Neuronal stem cell (in vitro differentiated cells): ENCODE measurements around the gene ASPG.

Source experiments
- DNase-seq: peaks from one replicate; pipeline ENCODE4 v3.0.0-alpha.2; 2013; ENCODE audit warnings: low spot score
- H2AFZ ChIP-seq: one replicate; pipeline ENCODE4 v1.6.1; 2013; ENCODE audit warnings: mild to moderate bottlenecking, low read length, inconsistent platforms
- H2AK5ac ChIP-seq: 2 replicates; pipeline ENCODE4 v1.6.1; 2013; ENCODE audit warnings: low read depth, mild to moderate bottlenecking, inconsistent platforms, low read length, moderate library complexity, mixed read lengths
- H2BK120ac ChIP-seq: 2 replicates; pipeline ENCODE4 v1.6.1; 2013; ENCODE audit warnings: low read depth, mild to moderate bottlenecking, inconsistent platforms, low read length, moderate library complexity, mixed read lengths
- H2BK12ac ChIP-seq: one replicate; pipeline ENCODE4 v1.6.1; 2013; ENCODE audit warnings: low read length, inconsistent platforms
- H2BK15ac ChIP-seq: 2 replicates; pipeline ENCODE4 v1.6.1; 2013; ENCODE audit warnings: mild to moderate bottlenecking, low read length, inconsistent platforms, mixed read lengths
- H2BK5ac ChIP-seq: one replicate; pipeline ENCODE4 v1.6.1; 2013; ENCODE audit warnings: inconsistent platforms, mild to moderate bottlenecking, low read length, moderate library complexity
- H3K14ac ChIP-seq: one replicate; pipeline ENCODE4 v1.6.1; 2013; ENCODE audit warnings: low read length, inconsistent platforms
- H3K18ac ChIP-seq: 2 replicates; pipeline ENCODE4 v1.6.1; 2013; ENCODE audit warnings: low read length, inconsistent platforms
- H3K23ac ChIP-seq: 2 replicates; pipeline ENCODE4 v1.6.1; 2013; ENCODE audit warnings: low read depth, mild to moderate bottlenecking, mixed read lengths, low read length, inconsistent platforms; ENCODE audit not compliant: poor library complexity
- H3K27ac ChIP-seq: replicated peaks from 3 replicates; pipeline ENCODE4 v1.5.1; 2013; ENCODE audit warnings: low read length, inconsistent platforms
- H3K27me3 ChIP-seq, 3 experiments: 2 replicates each; pipeline ENCODE4 v1.6.1; 2013; ENCODE audit warnings: low read length in 3 of 3, mild to moderate bottlenecking in 2 of 3, inconsistent platforms in 1 of 3, low read depth in 1 of 3, mixed read lengths in 1 of 3, moderate library complexity in 1 of 3; ENCODE audit not compliant: control insufficient read depth in 3 of 3, insufficient read depth in 3 of 3
- H3K36me3 ChIP-seq, 2 donors: replicated peaks in 1 of 2; 2 replicates each; pipeline ENCODE4 v1.6.1; 2013; ENCODE audit warnings: low read length in 2 of 2; ENCODE audit not compliant: control insufficient read depth in 2 of 2, insufficient read depth in 2 of 2
- H3K4ac ChIP-seq: 2 replicates; pipeline ENCODE4 v1.6.1; 2013; ENCODE audit warnings: inconsistent platforms, mild to moderate bottlenecking, low read length, moderate library complexity
- H3K4me1 ChIP-seq, 2 donors: 1 replicate in 1 of 2; 2 replicates in 1 of 2; pipeline ENCODE4 v1.6.1; 2013; ENCODE audit warnings: low read length in 2 of 2, low read depth in 1 of 2; ENCODE audit not compliant: control insufficient read depth in 2 of 2, insufficient read depth in 1 of 2
- H3K4me2 ChIP-seq: one replicate; pipeline ENCODE4 v1.6.1; 2013; ENCODE audit warnings: mild to moderate bottlenecking, low read length, inconsistent platforms; ENCODE audit not compliant: insufficient read depth, poor library complexity, severe bottlenecking
- H3K4me3 ChIP-seq, 2 donors: 2 replicates each; pipeline ENCODE4 v1.5.1; 2013; ENCODE audit warnings: low read length in 2 of 2, mild to moderate bottlenecking in 2 of 2, inconsistent platforms in 1 of 2, moderate library complexity in 1 of 2
- H3K79me1 ChIP-seq: one replicate; pipeline ENCODE4 v1.6.1; 2013; ENCODE audit warnings: low read depth, mild to moderate bottlenecking, inconsistent platforms, low read length, moderate library complexity
- H3K9ac ChIP-seq: one replicate; pipeline ENCODE4 v1.6.1; 2013; ENCODE audit warnings: mild to moderate bottlenecking, low read depth, low read length, inconsistent platforms; ENCODE audit not compliant: poor library complexity
- H3K9me3 ChIP-seq, 2 donors: replicated peaks in 1 of 2; 2 replicates each; pipeline versions ENCODE3 to v1.6.1; 2013; ENCODE audit warnings: low read length in 2 of 2, mild to moderate bottlenecking in 2 of 2, inconsistent platforms in 1 of 2, low read depth in 1 of 2, mixed read lengths in 1 of 2, moderate library complexity in 1 of 2; ENCODE audit not compliant: control insufficient read depth in 2 of 2, insufficient read depth in 1 of 2
- H4K8ac ChIP-seq: one replicate; pipeline ENCODE4 v1.6.1; 2013; ENCODE audit warnings: low read depth, mild to moderate bottlenecking, inconsistent platforms, low read length, moderate library complexity
- H4K91ac ChIP-seq: one replicate; pipeline ENCODE4 v1.6.1; 2013; ENCODE audit warnings: low read length, low read depth, mild to moderate bottlenecking, inconsistent platforms; ENCODE audit not compliant: poor library complexity
- WGBS, 2 donors: extraction: QIAGEN DNeasy Blood & Tissue Kit; methylation state at CpG; one replicate each; pipeline ENCODE4 v1.1.7; 2013; ENCODE audit warnings: missing lambda C conversion rate in 2 of 2, mixed read lengths in 1 of 2; ENCODE audit not compliant: insufficient read length in 2 of 2, insufficient replicate concordance in 1 of 2; ENCODE audit errors: extremely low coverage in 2 of 2; 5-methylcytosine and 5-hydroxymethylcytosine counted together

ASPG gene

GRCh38 chr14:104104076-104104901 is 18.8 kb downstream of the ASPG start:
- H3K4me3 ChIP-seq: no peak overlapping the region
- no peak overlapping the region for H2AFZ ChIP-seq
- H3K4me1 ChIP-seq: peaks cover 14 to 21% of the 10 kb centered on the region in 2 donors
- no peak overlapping the region for H4K8ac ChIP-seq
- H2BK15ac ChIP-seq: peak overlapping the region; percentile 99
- H3K14ac ChIP-seq: peak overlapping the region; percentile 63
- H2BK5ac ChIP-seq: peak overlapping the region; percentile 43
- H4K91ac ChIP-seq: no peak overlapping the region
- peaks cover 0 to 48% (median 0%) of the 10 kb centered on the region in 3 experiments for H3K27me3 ChIP-seq
- peak overlapping the region; percentile 63 for H2BK12ac ChIP-seq
- H3K4me2 ChIP-seq: no peak overlapping the region
- peak overlapping the region; percentile 75 for H3K23ac ChIP-seq
- no peak for DNase-seq
- H3K79me1 ChIP-seq: no peaks in the 10 kb centered on the region
- H3K4ac ChIP-seq: peak overlapping the region; percentile 42
- H2AK5ac ChIP-seq: peak overlapping the region; percentile 72
- H3K27ac ChIP-seq: no peak overlapping the region
- no CpG with 5 or more reads among the region's 35 CpGs for WGBS, 2 donors
- H3K9ac ChIP-seq: no peak overlapping the region
- H3K9me3 ChIP-seq: no peaks in the 10 kb centered on the region
- H3K36me3 ChIP-seq: no peaks in the 10 kb centered on the region
- peak overlapping the region; percentile 96 for H3K18ac ChIP-seq
- H2BK120ac ChIP-seq: peak overlapping the region; percentile 61

GRCh38 chr14:104105071-104105821 is 19.7 kb downstream of the ASPG start:
- H3K23ac ChIP-seq: no peak overlapping the region
- no peak overlapping the region for H3K27ac ChIP-seq
- no peak overlapping the region for H3K4me3 ChIP-seq
- H3K9me3 ChIP-seq: no peaks in the 10 kb centered on the region
- H3K4me1 ChIP-seq: peaks cover 15 to 25% of the 10 kb centered on the region in 2 donors
- H3K14ac ChIP-seq: no peak overlapping the region
- no peak overlapping the region for H3K4ac ChIP-seq
- H2BK12ac ChIP-seq: peak overlapping the region; percentile 46
- peak overlapping the region; percentile 96 for H3K18ac ChIP-seq
- H3K4me2 ChIP-seq: no peak overlapping the region
- H3K27me3 ChIP-seq: peaks cover 0 to 41% (median 0%) of the 10 kb centered on the region in 3 experiments
- H2BK15ac ChIP-seq: peak overlapping the region; percentile 72
- DNase-seq: no peak
- no peak overlapping the region for H2BK120ac ChIP-seq
- H2AFZ ChIP-seq: no peak overlapping the region
- no peak overlapping the region for H2BK5ac ChIP-seq
- H4K91ac ChIP-seq: peak overlapping the region; percentile 64
- H3K79me1 ChIP-seq: peaks cover 2% of the 10 kb centered on the region
- peak overlapping the region; percentile 72 for H2AK5ac ChIP-seq
- no CpG with 5 or more reads among the region's 27 CpGs for WGBS, 2 donors
- peak overlapping the region; percentile 45 for H4K8ac ChIP-seq
- no peak overlapping the region for H3K9ac ChIP-seq
- H3K36me3 ChIP-seq: no peaks in the 10 kb centered on the region

- no peak for DNase-seq
- peak overlapping the region; percentile 78 for H2BK5ac ChIP-seq
- no peak overlapping the region for H3K23ac ChIP-seq
- H3K4ac ChIP-seq: no peak overlapping the region
- H4K91ac ChIP-seq: no peak overlapping the region
- H3K14ac ChIP-seq: peak overlapping the region; percentile 66
- H2BK15ac ChIP-seq: peak overlapping the region; percentile 72
- H3K9me3 ChIP-seq: no peaks in the 10 kb centered on the region
- no peak overlapping the region for H3K4me3 ChIP-seq
- peak overlapping the region; percentile 28 for H2BK120ac ChIP-seq
- no peak overlapping the region for H3K4me2 ChIP-seq
- no CpG with 5 or more reads among the region's 18 CpGs for WGBS, 2 donors
- H3K4me1 ChIP-seq: peaks cover 15 to 26% of the 10 kb centered on the region in 2 donors
- H3K18ac ChIP-seq: peak overlapping the region; percentile 96
- peaks cover 0 to 35% (median 0%) of the 10 kb centered on the region in 3 experiments for H3K27me3 ChIP-seq
- peak overlapping the region; percentile 45 for H4K8ac ChIP-seq
- H3K27ac ChIP-seq: no peak overlapping the region
- H3K36me3 ChIP-seq: no peaks in the 10 kb centered on the region
- peak overlapping the region; percentile 99 for H2AK5ac ChIP-seq
- no peak overlapping the region for H2AFZ ChIP-seq
- peaks cover 2% of the 10 kb centered on the region for H3K79me1 ChIP-seq
- H2BK12ac ChIP-seq: peak overlapping the region; percentile 96
- H3K9ac ChIP-seq: peak overlapping the region; percentile 68
These were observed 20.4 kb downstream of the ASPG start for GRCh38 chr14:104105822-104106470.
